ENCODE data around the gene DAP. TPM values are rescaled to one million over a fixed set of nuclear protein-coding genes. Genes with fewer than 3 reads are reported as not detected.
"Not testable (repeated sequence)": the region's sequence is repeated elsewhere in the genome, so short reads cannot be mapped to it uniquely, and the experiment has no call there.

Gene DAP
- polyA plus RNA-seq, 3 donors from 2014 or later = 43.1 to 87.1 (median 53.9) TPM

- Mint-ChIP-seq H3K27me3 (ENCODE audit: low read depth in 3 of 3) (peaks cover 0 to 10% (median 4%) of the 10 kb centered on the region in 3 donors), H3K27ac (no peak overlapping the region), H3K36me3 (peaks cover 6 to 10% (median 8%) of the 10 kb centered on the region in 3 donors), H3K4me3 (no peak overlapping the region), H3K4me1 (peaks cover 3 to 6% of the 10 kb centered on the region in 2 donors), H3K9me3 (peaks cover 0 to 2% (median 0%) of the 10 kb centered on the region in 6 donors)
- no peak for DNase-seq
Measured at GRCh38 chr5:10672146-10673016, 88.7 kb downstream of the DAP start.

GRCh38 chr5:10671041-10672008, 89.7 kb downstream of the DAP start:
- peaks cover 2 to 9% (median 4%) of the 10 kb centered on the region in 3 donors for H3K27me3 Mint-ChIP-seq (ENCODE audit: low read depth in 3 of 3)
- no peak overlapping the region for H3K27ac Mint-ChIP-seq
- no peaks in the 10 kb centered on the region for H3K9me3 Mint-ChIP-seq
- H3K4me3 Mint-ChIP-seq = no peak overlapping the region
- H3K36me3 Mint-ChIP-seq = no peaks in the 10 kb centered on the region
- no peak for DNase-seq
- peaks cover 3 to 6% of the 10 kb centered on the region in 2 donors for H3K4me1 Mint-ChIP-seq

GRCh38 chr5:10669983-10670382, 91.1 kb downstream of the DAP start:
- Mint-ChIP-seq H3K27ac (no peak overlapping the region), H3K4me1 (peaks cover 3 to 6% of the 10 kb centered on the region in 2 donors), H3K9me3 (no peaks in the 10 kb centered on the region), H3K27me3 (ENCODE audit: low read depth in 3 of 3) (peaks cover 2 to 4% (median 2%) of the 10 kb centered on the region in 3 donors), H3K36me3 (no peaks in the 10 kb centered on the region), H3K4me3 (no peak overlapping the region)
- no peak for DNase-seq

GRCh38 chr5:10668697-10669096, 92.3 kb downstream of the DAP start:
- Mint-ChIP-seq H3K4me3 (no peak overlapping the region), H3K36me3 (no peaks in the 10 kb centered on the region), H3K27ac (no peak overlapping the region), H3K9me3 (no peaks in the 10 kb centered on the region), H3K27me3 (ENCODE audit: low read depth in 3 of 3) (peaks cover 2 to 4% (median 2%) of the 10 kb centered on the region in 3 donors), H3K4me1 (peaks cover 3 to 6% of the 10 kb centered on the region in 2 donors)
- DNase-seq = no peak

- no peaks in the 10 kb centered on the region for H3K36me3 Mint-ChIP-seq
- no peak overlapping the region for H3K27ac Mint-ChIP-seq
- no peak for DNase-seq
- peaks cover 2 to 4% (median 2%) of the 10 kb centered on the region in 3 donors for H3K27me3 Mint-ChIP-seq (ENCODE audit: low read depth in 3 of 3)
- H3K9me3 Mint-ChIP-seq = no peaks in the 10 kb centered on the region
- peaks cover 3 to 6% of the 10 kb centered on the region in 2 donors for H3K4me1 Mint-ChIP-seq
- H3K4me3 Mint-ChIP-seq = no peak overlapping the region
Measured at GRCh38 chr5:10667431-10668057, 93.5 kb downstream of the DAP start.

GRCh38 chr5:10666531-10667299, 94.3 kb downstream of the DAP start:
- H3K36me3 Mint-ChIP-seq = no peaks in the 10 kb centered on the region
- H3K9me3 Mint-ChIP-seq = no peaks in the 10 kb centered on the region
- H3K27me3 Mint-ChIP-seq (ENCODE audit: low read depth in 3 of 3) = peaks cover 2 to 4% (median 3%) of the 10 kb centered on the region in 3 donors
- H3K4me3 Mint-ChIP-seq = no peak overlapping the region
- DNase-seq = no peak
- H3K27ac Mint-ChIP-seq = no peak overlapping the region
- peaks cover 3 to 6% of the 10 kb centered on the region in 2 donors for H3K4me1 Mint-ChIP-seq

GRCh38 chr5:10665799-10666198, 95.2 kb downstream of the DAP start:
- DNase-seq = no peak
- Mint-ChIP-seq H3K9me3 (no peaks in the 10 kb centered on the region), H3K27me3 (ENCODE audit: low read depth in 3 of 3) (peaks cover 2% of the 10 kb centered on the region in 3 donors), H3K27ac (no peak overlapping the region), H3K4me1 (peaks cover under 1 to 2% of the 10 kb centered on the region in 2 donors), H3K4me3 (no peak overlapping the region), H3K36me3 (no peaks in the 10 kb centered on the region)

GRCh38 chr5:10664180-10664769, 96.8 kb downstream of the DAP start:
- not testable (repeated sequence) for H3K4me3 Mint-ChIP-seq; H3K36me3 Mint-ChIP-seq; H3K9me3 Mint-ChIP-seq; H3K4me1 Mint-ChIP-seq; H3K27me3 Mint-ChIP-seq (ENCODE audit: low read depth in 3 of 3); DNase-seq; H3K27ac Mint-ChIP-seq

- no peak overlapping the region for H3K4me3 Mint-ChIP-seq
- H3K27me3 Mint-ChIP-seq (ENCODE audit: low read depth in 3 of 3) = peaks cover 0 to 3% (median 2%) of the 10 kb centered on the region in 3 donors
- H3K4me1 Mint-ChIP-seq = no peaks in the 10 kb centered on the region
- no peaks in the 10 kb centered on the region for H3K36me3 Mint-ChIP-seq
- H3K27ac Mint-ChIP-seq = no peak overlapping the region
- no peaks in the 10 kb centered on the region for H3K9me3 Mint-ChIP-seq
- no peak for DNase-seq
Measured at GRCh38 chr5:10663489-10664179, 97.4 kb downstream of the DAP start.

- no peak for DNase-seq
- no peaks in the 10 kb centered on the region for H3K9me3 Mint-ChIP-seq
- no peak overlapping the region for H3K4me3 Mint-ChIP-seq
- H3K27ac Mint-ChIP-seq = no peak overlapping the region
- no peaks in the 10 kb centered on the region for H3K4me1 Mint-ChIP-seq
- H3K27me3 Mint-ChIP-seq (ENCODE audit: low read depth in 3 of 3) = peaks cover 0 to 3% (median 2%) of the 10 kb centered on the region in 3 donors
- H3K36me3 Mint-ChIP-seq = no peaks in the 10 kb centered on the region
Measured at GRCh38 chr5:10662661-10663488, 98.2 kb downstream of the DAP start.

GRCh38 chr5:10662083-10662482, 99.0 kb downstream of the DAP start:
- H3K4me1 Mint-ChIP-seq = no peaks in the 10 kb centered on the region
- no peaks in the 10 kb centered on the region for H3K9me3 Mint-ChIP-seq
- no peaks in the 10 kb centered on the region for H3K36me3 Mint-ChIP-seq
- no peak overlapping the region for H3K4me3 Mint-ChIP-seq
- H3K27ac Mint-ChIP-seq = no peak overlapping the region
- DNase-seq = no peak
- peaks cover 0 to 3% (median 2%) of the 10 kb centered on the region in 3 donors for H3K27me3 Mint-ChIP-seq (ENCODE audit: low read depth in 3 of 3)

- Mint-ChIP-seq H3K27me3 (ENCODE audit: low read depth in 3 of 3) (peaks cover 0 to 3% (median 1%) of the 10 kb centered on the region in 3 donors), H3K27ac (no peak overlapping the region), H3K4me3 (no peak overlapping the region), H3K4me1 (no peaks in the 10 kb centered on the region), H3K9me3 (no peaks in the 10 kb centered on the region), H3K36me3 (no peaks in the 10 kb centered on the region)
- DNase-seq = no peak
Measured at GRCh38 chr5:10661401-10661800, 99.6 kb downstream of the DAP start.
